Measurements from ENCODE around the gene TXNDC15.

The TXNDC15 gene

GRCh38 chr5:134939500-134939899, 65.3 kb downstream of the TXNDC15 start:
- no peak overlapping the region for H3K4me3 ChIP-seq (ENCODE audit: low read length, poor library complexity, severe bottlenecking)
- no peaks in the 10 kb centered on the region for H3K27me3 ChIP-seq (ENCODE audit: insufficient read depth, low read length, poor library complexity, severe bottlenecking)
- H4K20me1 ChIP-seq (ENCODE audit: insufficient read depth, low read length, poor library complexity, severe bottlenecking) = no peaks in the 10 kb centered on the region
- H3K9ac ChIP-seq (ENCODE audit: low read depth, low read length, poor library complexity, severe bottlenecking) = no peak overlapping the region
- H3K36me3 ChIP-seq (ENCODE audit: insufficient read depth, low read length) = no peaks in the 10 kb centered on the region
- no peaks in the 10 kb centered on the region for H3F3A ChIP-seq (ENCODE audit: low read depth)
- no peak overlapping the region for H3K4me2 ChIP-seq (ENCODE audit: low read depth, low read length, poor library complexity, severe bottlenecking)
- no peaks in the 10 kb centered on the region for H3K9me2 ChIP-seq (replicated peaks; ENCODE audit: low read depth, low read length)
- H3K4me1 ChIP-seq (ENCODE audit: insufficient read depth, low read length, poor library complexity, severe bottlenecking) = no peaks in the 10 kb centered on the region
- TF ChIP-seq CTCF (conservative IDR thresholded peaks at IDR 0.05; ENCODE audit: low read length) = no peak
- no peak for TF ChIP-seq EZH2phosphoT487 (IDR thresholded peaks at IDR 0.05; ENCODE audit: borderline replicate concordance)
- H2AFZ ChIP-seq (ENCODE audit: low read length) = no peak overlapping the region
- no peaks in the 10 kb centered on the region for H3K9me3 ChIP-seq (ENCODE audit: insufficient read depth, low read depth, low read length)
- no peaks in the 10 kb centered on the region for H3K79me2 ChIP-seq (ENCODE audit: insufficient read depth, low read length)

GRCh38 chr5:134943547-134943946, 69.4 kb downstream of the TXNDC15 start:
- Histone ChIP-seq H4K20me1 (ENCODE audit: insufficient read depth, low read length, poor library complexity, severe bottlenecking) (no peaks in the 10 kb centered on the region), H3K9me3 (ENCODE audit: insufficient read depth, low read depth, low read length) (no peaks in the 10 kb centered on the region), H3K9ac (ENCODE audit: low read depth, low read length, poor library complexity, severe bottlenecking) (no peak overlapping the region), H2AFZ (ENCODE audit: low read length) (no peak overlapping the region), H3K9me2 (replicated peaks; ENCODE audit: low read depth, low read length) (no peaks in the 10 kb centered on the region), H3K27me3 (ENCODE audit: insufficient read depth, low read length, poor library complexity, severe bottlenecking) (no peaks in the 10 kb centered on the region), H3K4me3 (ENCODE audit: low read length, poor library complexity, severe bottlenecking) (no peak overlapping the region), H3K4me2 (ENCODE audit: low read depth, low read length, poor library complexity, severe bottlenecking) (no peak overlapping the region), H3F3A (ENCODE audit: low read depth) (no peaks in the 10 kb centered on the region), H3K4me1 (ENCODE audit: insufficient read depth, low read length, poor library complexity, severe bottlenecking) (no peaks in the 10 kb centered on the region), H3K36me3 (ENCODE audit: insufficient read depth, low read length) (no peaks in the 10 kb centered on the region), H3K79me2 (ENCODE audit: insufficient read depth, low read length) (no peaks in the 10 kb centered on the region)
- TF ChIP-seq CTCF (conservative IDR thresholded peaks at IDR 0.05; ENCODE audit: low read length) = no peak
- no peak for TF ChIP-seq EZH2phosphoT487 (IDR thresholded peaks at IDR 0.05; ENCODE audit: borderline replicate concordance)

- Histone ChIP-seq H3K4me1 (ENCODE audit: insufficient read depth, low read length, poor library complexity, severe bottlenecking) (no peaks in the 10 kb centered on the region), H4K20me1 (ENCODE audit: insufficient read depth, low read length, poor library complexity, severe bottlenecking) (no peaks in the 10 kb centered on the region), H3K27me3 (ENCODE audit: insufficient read depth, low read length, poor library complexity, severe bottlenecking) (no peaks in the 10 kb centered on the region), H3K9me2 (replicated peaks; ENCODE audit: low read depth, low read length) (no peaks in the 10 kb centered on the region), H3K36me3 (ENCODE audit: insufficient read depth, low read length) (no peaks in the 10 kb centered on the region), H3K9me3 (ENCODE audit: insufficient read depth, low read depth, low read length) (no peaks in the 10 kb centered on the region), H3K4me3 (ENCODE audit: low read length, poor library complexity, severe bottlenecking) (no peak overlapping the region), H3K79me2 (ENCODE audit: insufficient read depth, low read length) (no peaks in the 10 kb centered on the region), H3F3A (ENCODE audit: low read depth) (no peaks in the 10 kb centered on the region), H3K4me2 (ENCODE audit: low read depth, low read length, poor library complexity, severe bottlenecking) (no peak overlapping the region), H3K9ac (ENCODE audit: low read depth, low read length, poor library complexity, severe bottlenecking) (no peak overlapping the region), H2AFZ (ENCODE audit: low read length) (no peak overlapping the region)
- TF ChIP-seq CTCF (conservative IDR thresholded peaks at IDR 0.05; ENCODE audit: low read length) (no peak), EZH2phosphoT487 (IDR thresholded peaks at IDR 0.05; ENCODE audit: borderline replicate concordance) (no peak)
Observed at GRCh38 chr5:134944630-134945029, 70.5 kb downstream of the TXNDC15 start.

Data from Loucy (cell line).